ENCODE measurements around the gene EN2. TPM values are rescaled to one million over a fixed set of nuclear protein-coding genes. Genes with fewer than 3 reads are reported as not detected.

Gene EN2
- total RNA-seq, 1 experiment from 2014 or later: 1.5 TPM

- BruUV-seq (replicated peaks): no TSS peak
- TF ChIP-seq CTCF (IDR thresholded peaks at IDR 0.05): no peak
- no peak for TF ChIP-seq POLR2AphosphoS5 (IDR thresholded peaks at IDR 0.05; ENCODE audit: low read depth, low read length)
- no peak for TF ChIP-seq REST (IDR thresholded peaks at IDR 0.05; ENCODE audit: insufficient read depth in 1 of 2, low read depth in 2 of 2, low read length in 1 of 2)
- TF ChIP-seq SIN3A (IDR thresholded peaks at IDR 0.05; ENCODE audit: borderline replicate concordance, insufficient read depth, low read depth, low read length): no peak
- TF ChIP-seq TCF7L2 (IDR thresholded peaks at IDR 0.05; ENCODE audit: low read depth, low read length): no peak
- Histone ChIP-seq H3K4me1 (ENCODE audit: control insufficient read depth, insufficient read depth, low read length) (no peaks in the 10 kb centered on the region), H3K9me3 (ENCODE audit: control insufficient read depth, insufficient read depth, low read depth, low read length) (no peaks in the 10 kb centered on the region), H3K36me3 (ENCODE audit: control insufficient read depth, insufficient read depth, low read length) (no peaks in the 10 kb centered on the region), H3K27me3 (ENCODE audit: control insufficient read depth, insufficient read depth, low read length) (peaks cover 26% of the 10 kb centered on the region), H3K27ac (ENCODE audit: low read length) (no peak overlapping the region), H3K4me3 (ENCODE audit: low read depth in 2 of 2, low read length in 2 of 2) (peak overlapping the region in 1 of 2 experiments; percentile 18; a peak in 2 of 4 replicates)
- ATAC-seq (no peak), DNase-seq (ENCODE audit: low read depth, low spot score) (no peak)
- ChIA-PET POLR2A (no interaction called here), CTCF (no interaction called here)
- in situ Hi-C loops (cut with HindIII; ENCODE audit: low pct_unique_long_range_greater_than_20kb, low sequenced_read_pairs) (no loop called here), intact Hi-C loops (cut with micrococcal nuclease; ENCODE audit: unreplicated experiment) (no loop called here)
These were observed 3.5 kb upstream of the EN2 start for GRCh38 chr7:155454183-155455112.

- H3K27me3 ChIP-seq (ENCODE audit: control insufficient read depth, insufficient read depth, low read length): peaks cover 26% of the 10 kb centered on the region
- DNase-seq (ENCODE audit: low read depth, low spot score) (no peak), ATAC-seq (no peak)
- POLR2A ChIA-PET: no interaction called here
- no peak overlapping the region for H3K4me3 ChIP-seq (ENCODE audit: low read depth in 2 of 2, low read length in 2 of 2)
- in situ Hi-C loops (cut with HindIII; ENCODE audit: low pct_unique_long_range_greater_than_20kb, low sequenced_read_pairs): no loop called here
- H3K27ac ChIP-seq (ENCODE audit: low read length): no peak overlapping the region
- CTCF ChIA-PET: no interaction called here
- no peaks in the 10 kb centered on the region for H3K9me3 ChIP-seq (ENCODE audit: control insufficient read depth, insufficient read depth, low read depth, low read length)
- no peaks in the 10 kb centered on the region for H3K36me3 ChIP-seq (ENCODE audit: control insufficient read depth, insufficient read depth, low read length)
- TF ChIP-seq TCF7L2 (IDR thresholded peaks at IDR 0.05; ENCODE audit: low read depth, low read length): no peak
- BruUV-seq (replicated peaks): no TSS peak
- intact Hi-C loops (cut with micrococcal nuclease; ENCODE audit: unreplicated experiment): no loop called here
- H3K4me1 ChIP-seq (ENCODE audit: control insufficient read depth, insufficient read depth, low read length): no peaks in the 10 kb centered on the region
These were observed 2.7 kb upstream of the EN2 start for GRCh38 chr7:155455132-155455693.

All from Panc1 (cell line).